MM.1S (cell line): ENCODE measurements around the gene PLD1.

Experiments
- DNase-seq: peaks from one replicate; pipeline ENCODE4 v3.0.0-alpha.2; 2015
- H2AFZ ChIP-seq: fragments of 300-600 bp; sonication (generic); 2 replicates; pipeline ENCODE4 v1.6.0; 2016; ENCODE audit warnings: antibody characterized with exemption, low read length
- H3F3A ChIP-seq: fragments of 300-600 bp; sonication (generic); 2 replicates; pipeline ENCODE4 v1.6.1; 2016; ENCODE audit warnings: mild to moderate bottlenecking, antibody characterized with exemption, low read length, moderate library complexity, mixed read lengths; ENCODE audit not compliant: insufficient read depth
- H3K27ac ChIP-seq: fragments of 300-600 bp; sonication (generic); 2 replicates; pipeline ENCODE4 v1.5.1; 2016; ENCODE audit warnings: mild to moderate bottlenecking, low read length
- H3K27me3 ChIP-seq: fragments of 300-600 bp; sonication (generic); replicated peaks from 2 replicates; pipeline ENCODE4 v1.6.0; 2016; ENCODE audit warnings: low read length; ENCODE audit not compliant: insufficient read depth
- H3K36me3 ChIP-seq: fragments of 300-600 bp; sonication (generic); replicated peaks from 2 replicates; pipeline ENCODE4 v1.6.1; 2016; ENCODE audit warnings: mild to moderate bottlenecking, low read length, mixed read lengths; ENCODE audit not compliant: insufficient read depth
- H3K4me1 ChIP-seq: fragments of 300-600 bp; sonication (generic); 2 replicates; pipeline ENCODE4 v1.6.1; 2016; ENCODE audit warnings: low read length, mixed read lengths
- H3K4me2 ChIP-seq: fragments of 300-600 bp; sonication (generic); 2 replicates; pipeline ENCODE4 v1.6.0; 2016; ENCODE audit warnings: low read depth, low read length
- H3K4me3 ChIP-seq: fragments of 300-600 bp; sonication (generic); 2 replicates; pipeline ENCODE4 v1.5.1; 2016; ENCODE audit warnings: low read length, mixed read lengths
- H3K79me2 ChIP-seq: fragments of 300-600 bp; sonication (generic); 2 replicates; pipeline ENCODE4 v1.6.1; 2016; ENCODE audit warnings: mixed run types, low read length, mixed read lengths
- H3K9ac ChIP-seq: fragments of 300-600 bp; sonication (generic); 2 replicates; pipeline ENCODE4 v1.6.1; 2016; ENCODE audit warnings: low read length, mixed read lengths
- H3K9me2 ChIP-seq: fragments of 300-600 bp; sonication (generic); replicated peaks from 2 replicates; pipeline ENCODE4 v1.6.1; 2016; ENCODE audit warnings: mild to moderate bottlenecking, low read length, mixed read lengths; ENCODE audit not compliant: insufficient read depth
- H3K9me3 ChIP-seq: fragments of 300-600 bp; sonication (generic); replicated peaks from 2 replicates; pipeline ENCODE4 v1.6.1; 2016; ENCODE audit warnings: mild to moderate bottlenecking, low read length, mixed read lengths; ENCODE audit not compliant: insufficient read depth
- H4K20me1 ChIP-seq: fragments of 300-600 bp; sonication (generic); 2 replicates; pipeline ENCODE4 v1.6.1; 2016; ENCODE audit warnings: mild to moderate bottlenecking, low read length, moderate library complexity, mixed read lengths; ENCODE audit not compliant: insufficient read depth
- EZH2 ChIP-seq: fragments of 300-600 bp; sonication (generic); optimal IDR thresholded peaks from 2 replicates; pipeline ENCODE3; 2017; ENCODE audit warnings: low read depth, mild to moderate bottlenecking, antibody characterized with exemption, low read length, mixed read lengths
- EZH2phosphoT487 ChIP-seq: fragments of 300-600 bp; sonication (generic); IDR thresholded peaks from 2 replicates; pipeline ENCODE4 v1.6.1; 2018; ENCODE audit warnings: antibody characterized with exemption, low read length
- TF ChIP-seq, protein P1 (sequence below): fragments of 300-600 bp; sonication (generic); IDR thresholded peaks from 2 replicates; pipeline ENCODE4 v1.5.1; 2016; ENCODE audit warnings: antibody characterized with exemption, low read length, mixed read lengths

The PLD1 gene

DNA sequence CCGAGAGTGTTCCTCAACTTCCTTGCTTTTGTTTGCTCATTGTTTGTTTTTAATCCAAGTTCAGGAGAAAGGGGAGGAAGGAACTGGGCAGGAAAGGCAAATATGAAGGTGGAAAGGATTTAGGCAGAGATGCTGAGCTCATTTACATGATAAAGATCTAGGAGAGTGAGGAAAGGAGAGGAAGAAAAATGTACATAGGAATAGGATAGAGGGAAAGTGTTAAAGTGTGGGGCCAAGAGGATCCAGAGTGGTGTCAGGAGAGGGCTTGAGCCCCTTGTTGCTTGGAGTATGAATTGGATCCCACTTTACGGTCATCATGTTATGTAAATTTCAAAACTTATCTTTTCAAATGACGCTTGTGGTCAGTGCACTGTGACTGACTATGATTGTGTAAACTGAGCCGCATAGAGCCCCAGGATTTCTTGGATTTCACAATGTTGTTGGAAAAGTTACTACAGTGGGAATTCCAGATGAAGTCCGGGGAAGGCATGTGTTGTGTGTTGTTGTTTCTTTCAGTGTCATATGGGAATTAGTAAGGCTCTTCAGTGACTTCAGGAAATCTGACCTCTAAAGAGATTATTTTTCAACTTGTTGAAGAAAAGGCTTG lies 15.0 kb upstream of the PLD1 start:
- H3K27ac ChIP-seq: no peak overlapping the region
- no peak for DNase-seq

DNA sequence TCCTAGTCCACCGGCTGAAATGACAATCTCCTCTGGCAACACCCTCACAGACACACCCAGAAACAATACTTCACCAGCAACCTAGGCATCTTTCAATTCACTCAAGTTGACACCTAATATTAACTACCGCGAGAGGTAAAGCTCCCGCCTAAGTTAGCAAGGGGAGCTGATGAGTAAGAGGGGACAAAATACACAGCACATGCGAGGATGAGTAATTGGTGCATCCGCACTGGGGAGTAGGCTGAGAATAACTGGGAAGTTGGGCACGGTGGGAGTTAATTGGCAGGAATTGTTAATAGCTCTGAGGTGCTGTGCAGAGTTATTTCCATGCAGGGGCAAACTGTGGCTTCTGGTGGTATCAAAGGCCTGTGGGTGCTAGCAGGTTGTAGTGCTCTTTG lies 14.5 kb upstream of the PLD1 start:
- Histone ChIP-seq H3K79me2 (no peaks in the 10 kb centered on the region), H3K4me2 (no peak overlapping the region), H3K9me2 (no peaks in the 10 kb centered on the region), H3K9me3 (no peaks in the 10 kb centered on the region), H3K36me3 (no peaks in the 10 kb centered on the region), H3F3A (no peaks in the 10 kb centered on the region), H3K4me1 (no peaks in the 10 kb centered on the region), H3K4me3 (no peak overlapping the region), H3K27me3 (no peaks in the 10 kb centered on the region), H4K20me1 (no peaks in the 10 kb centered on the region), H2AFZ (no peak overlapping the region), H3K27ac (no peak overlapping the region), H3K9ac (no peak overlapping the region)
- no peak for DNase-seq
- TF ChIP-seq EZH2phosphoT487: no peak
- no peak for TF ChIP-seq EZH2
- TF ChIP-seq, protein P1, sequence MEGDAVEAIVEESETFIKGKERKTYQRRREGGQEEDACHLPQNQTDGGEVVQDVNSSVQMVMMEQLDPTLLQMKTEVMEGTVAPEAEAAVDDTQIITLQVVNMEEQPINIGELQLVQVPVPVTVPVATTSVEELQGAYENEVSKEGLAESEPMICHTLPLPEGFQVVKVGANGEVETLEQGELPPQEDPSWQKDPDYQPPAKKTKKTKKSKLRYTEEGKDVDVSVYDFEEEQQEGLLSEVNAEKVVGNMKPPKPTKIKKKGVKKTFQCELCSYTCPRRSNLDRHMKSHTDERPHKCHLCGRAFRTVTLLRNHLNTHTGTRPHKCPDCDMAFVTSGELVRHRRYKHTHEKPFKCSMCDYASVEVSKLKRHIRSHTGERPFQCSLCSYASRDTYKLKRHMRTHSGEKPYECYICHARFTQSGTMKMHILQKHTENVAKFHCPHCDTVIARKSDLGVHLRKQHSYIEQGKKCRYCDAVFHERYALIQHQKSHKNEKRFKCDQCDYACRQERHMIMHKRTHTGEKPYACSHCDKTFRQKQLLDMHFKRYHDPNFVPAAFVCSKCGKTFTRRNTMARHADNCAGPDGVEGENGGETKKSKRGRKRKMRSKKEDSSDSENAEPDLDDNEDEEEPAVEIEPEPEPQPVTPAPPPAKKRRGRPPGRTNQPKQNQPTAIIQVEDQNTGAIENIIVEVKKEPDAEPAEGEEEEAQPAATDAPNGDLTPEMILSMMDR: no peak

More for the DNA sequence above, 15.0 kb upstream of the PLD1 start:
- H4K20me1 ChIP-seq: no peaks in the 10 kb centered on the region
- H3K4me3 ChIP-seq: no peak overlapping the region
- H3K4me2 ChIP-seq: no peak overlapping the region
- no peaks in the 10 kb centered on the region for H3K4me1 ChIP-seq
- H3K9me3 ChIP-seq: no peaks in the 10 kb centered on the region
- H3K9ac ChIP-seq: no peak overlapping the region
- H3F3A ChIP-seq: no peaks in the 10 kb centered on the region
- H3K36me3 ChIP-seq: no peaks in the 10 kb centered on the region
- no peaks in the 10 kb centered on the region for H3K27me3 ChIP-seq
- H2AFZ ChIP-seq: no peak overlapping the region
- TF ChIP-seq EZH2 (no peak), EZH2phosphoT487 (no peak)
- TF ChIP-seq, protein P1: no peak
- H3K79me2 ChIP-seq: no peaks in the 10 kb centered on the region
- no peaks in the 10 kb centered on the region for H3K9me2 ChIP-seq

DNA sequence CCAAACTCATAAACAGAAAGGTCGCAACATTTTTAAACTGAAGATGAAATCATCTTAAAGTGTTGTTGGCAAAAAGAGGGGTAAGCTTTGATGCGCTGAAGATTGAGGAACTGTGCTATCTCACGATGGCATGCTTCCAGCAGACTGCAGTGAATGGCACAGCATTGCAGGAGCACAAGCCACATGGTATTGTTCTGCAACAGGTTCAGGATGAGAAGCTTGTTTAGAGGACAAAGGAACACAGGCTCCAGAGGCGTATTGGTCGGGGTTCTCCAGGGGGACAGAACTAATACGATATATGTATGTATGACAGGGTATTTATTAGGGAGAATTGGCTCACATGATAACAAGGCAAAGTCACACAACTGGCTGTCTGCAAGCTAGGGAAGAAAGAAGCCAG lies 13.8 kb upstream of the PLD1 start:
- H3K9me3 ChIP-seq: no peaks in the 10 kb centered on the region

More for the DNA sequence above, 13.8 kb upstream of the PLD1 start:
- no peak overlapping the region for H2AFZ ChIP-seq
- no peak overlapping the region for H3K27ac ChIP-seq
- TF ChIP-seq EZH2 (no peak), EZH2phosphoT487 (no peak)
- TF ChIP-seq, protein P1: no peak
- H3K9ac ChIP-seq: no peak overlapping the region
- H3K36me3 ChIP-seq: no peaks in the 10 kb centered on the region
- no peak overlapping the region for H3K4me3 ChIP-seq
- no peaks in the 10 kb centered on the region for H3K9me2 ChIP-seq
- H3K4me1 ChIP-seq: no peaks in the 10 kb centered on the region
- no peaks in the 10 kb centered on the region for H3F3A ChIP-seq
- DNase-seq: no peak
- H3K79me2 ChIP-seq: no peaks in the 10 kb centered on the region
- no peaks in the 10 kb centered on the region for H4K20me1 ChIP-seq
- no peak overlapping the region for H3K4me2 ChIP-seq
- H3K27me3 ChIP-seq: no peaks in the 10 kb centered on the region
